SK-N-SH treated with all-trans-retinoic acid at 6 μM for 48 hours (cell line): Measurements from ENCODE around the gene YOD1.

Experiments
- PPARA ChIP-seq: fragments of 250-450 bp; sonication (Bioruptor Pico); IDR thresholded peaks from 2 replicates; pipeline ENCODE4 v1.5.0; 2020; ENCODE audit warnings: mild to moderate bottlenecking, borderline replicate concordance
- RARB ChIP-seq: fragments of 250-450 bp; sonication (Bioruptor Pico); IDR thresholded peaks from 2 replicates; pipeline ENCODE4 v1.8.0; 2021; ENCODE audit warnings: mild to moderate bottlenecking, moderate library complexity
- TCF4 ChIP-seq: fragments of 250-450 bp; sonication (Bioruptor Pico); IDR thresholded peaks from 2 replicates; pipeline ENCODE4 v1.8.0; 2021; ENCODE audit warnings: mild to moderate bottlenecking, moderate library complexity, borderline replicate concordance
- TOX ChIP-seq: fragments of 250-450 bp; sonication (Bioruptor Pico); IDR thresholded peaks from 2 replicates; pipeline ENCODE4 v1.8.0; 2021; ENCODE audit warnings: mild to moderate bottlenecking, moderate library complexity, borderline replicate concordance
- ZFP3 ChIP-seq: fragments of 250-450 bp; sonication (Bioruptor Pico); IDR thresholded peaks from 2 replicates; pipeline ENCODE4 v1.5.0; 2020; ENCODE audit warnings: mild to moderate bottlenecking, moderate library complexity
- ZFP30 ChIP-seq: fragments of 450-650 bp; formaldehyde crosslinking; IDR thresholded peaks from 2 replicates; pipeline ENCODE4 v1.5.0; 2022; ENCODE audit warnings: mild to moderate bottlenecking, moderate library complexity
- TF ChIP-seq, protein P1 (sequence below): fragments of 250-450 bp; sonication (Bioruptor Pico); IDR thresholded peaks from 2 replicates; pipeline ENCODE4 v1.8.0; 2020; ENCODE audit warnings: mild to moderate bottlenecking, moderate library complexity, borderline replicate concordance
- TF ChIP-seq, protein P2 (sequence below): fragments of 250-450 bp; sonication (Bioruptor Pico); IDR thresholded peaks from 2 replicates; pipeline ENCODE4 v1.8.0; 2021; ENCODE audit warnings: low read depth, mild to moderate bottlenecking, moderate library complexity, borderline replicate concordance

GRCh38 chr1:207058878-207059867 lies 8.2 kb upstream of the YOD1 start:
- no peak for TF ChIP-seq ZFP3 (CRISPR knock-in tag)
- TF ChIP-seq PPARA (CRISPR knock-in tag): no peak
- TF ChIP-seq, protein P1, sequence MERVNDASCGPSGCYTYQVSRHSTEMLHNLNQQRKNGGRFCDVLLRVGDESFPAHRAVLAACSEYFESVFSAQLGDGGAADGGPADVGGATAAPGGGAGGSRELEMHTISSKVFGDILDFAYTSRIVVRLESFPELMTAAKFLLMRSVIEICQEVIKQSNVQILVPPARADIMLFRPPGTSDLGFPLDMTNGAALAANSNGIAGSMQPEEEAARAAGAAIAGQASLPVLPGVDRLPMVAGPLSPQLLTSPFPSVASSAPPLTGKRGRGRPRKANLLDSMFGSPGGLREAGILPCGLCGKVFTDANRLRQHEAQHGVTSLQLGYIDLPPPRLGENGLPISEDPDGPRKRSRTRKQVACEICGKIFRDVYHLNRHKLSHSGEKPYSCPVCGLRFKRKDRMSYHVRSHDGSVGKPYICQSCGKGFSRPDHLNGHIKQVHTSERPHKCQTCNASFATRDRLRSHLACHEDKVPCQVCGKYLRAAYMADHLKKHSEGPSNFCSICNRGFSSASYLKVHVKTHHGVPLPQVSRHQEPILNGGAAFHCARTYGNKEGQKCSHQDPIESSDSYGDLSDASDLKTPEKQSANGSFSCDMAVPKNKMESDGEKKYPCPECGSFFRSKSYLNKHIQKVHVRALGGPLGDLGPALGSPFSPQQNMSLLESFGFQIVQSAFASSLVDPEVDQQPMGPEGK (CRISPR knock-in tag): no peak
- TF ChIP-seq RARB (CRISPR knock-in tag): no peak
- no peak for TF ChIP-seq TOX
- no peak for TF ChIP-seq ZFP30 (CRISPR knock-in tag)
- no peak for TF ChIP-seq TCF4 (CRISPR knock-in tag)
- TF ChIP-seq, protein P2, sequence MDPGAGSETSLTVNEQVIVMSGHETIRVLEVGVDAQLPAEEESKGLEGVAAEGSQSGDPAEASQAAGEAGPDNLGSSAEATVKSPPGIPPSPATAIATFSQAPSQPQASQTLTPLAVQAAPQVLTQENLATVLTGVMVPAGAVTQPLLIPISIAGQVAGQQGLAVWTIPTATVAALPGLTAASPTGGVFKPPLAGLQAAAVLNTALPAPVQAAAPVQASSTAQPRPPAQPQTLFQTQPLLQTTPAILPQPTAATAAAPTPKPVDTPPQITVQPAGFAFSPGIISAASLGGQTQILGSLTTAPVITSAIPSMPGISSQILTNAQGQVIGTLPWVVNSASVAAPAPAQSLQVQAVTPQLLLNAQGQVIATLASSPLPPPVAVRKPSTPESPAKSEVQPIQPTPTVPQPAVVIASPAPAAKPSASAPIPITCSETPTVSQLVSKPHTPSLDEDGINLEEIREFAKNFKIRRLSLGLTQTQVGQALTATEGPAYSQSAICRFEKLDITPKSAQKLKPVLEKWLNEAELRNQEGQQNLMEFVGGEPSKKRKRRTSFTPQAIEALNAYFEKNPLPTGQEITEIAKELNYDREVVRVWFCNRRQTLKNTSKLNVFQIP (CRISPR knock-in tag): no peak
